Stimulated activated CD4-positive, alpha-beta T cell treated with anti-CD3 and anti-CD28 coated beads, Interleukin-1b, Interleukin-23, amount 100 ng/mL, for 4 hours (primary cell): ENCODE results near the gene CCDC74A.
"Not testable (repeated sequence)": the region's sequence is repeated elsewhere in the genome, so short reads cannot be mapped to it uniquely, and the experiment has no call there.

Experiments
- DNase-seq, 2 donors: peaks; one replicate each; pipeline ENCODE4 v3.0.0-alpha.2; 2020; ENCODE audit warnings: low read depth in 2 of 2

CCDC74A gene

DNA sequence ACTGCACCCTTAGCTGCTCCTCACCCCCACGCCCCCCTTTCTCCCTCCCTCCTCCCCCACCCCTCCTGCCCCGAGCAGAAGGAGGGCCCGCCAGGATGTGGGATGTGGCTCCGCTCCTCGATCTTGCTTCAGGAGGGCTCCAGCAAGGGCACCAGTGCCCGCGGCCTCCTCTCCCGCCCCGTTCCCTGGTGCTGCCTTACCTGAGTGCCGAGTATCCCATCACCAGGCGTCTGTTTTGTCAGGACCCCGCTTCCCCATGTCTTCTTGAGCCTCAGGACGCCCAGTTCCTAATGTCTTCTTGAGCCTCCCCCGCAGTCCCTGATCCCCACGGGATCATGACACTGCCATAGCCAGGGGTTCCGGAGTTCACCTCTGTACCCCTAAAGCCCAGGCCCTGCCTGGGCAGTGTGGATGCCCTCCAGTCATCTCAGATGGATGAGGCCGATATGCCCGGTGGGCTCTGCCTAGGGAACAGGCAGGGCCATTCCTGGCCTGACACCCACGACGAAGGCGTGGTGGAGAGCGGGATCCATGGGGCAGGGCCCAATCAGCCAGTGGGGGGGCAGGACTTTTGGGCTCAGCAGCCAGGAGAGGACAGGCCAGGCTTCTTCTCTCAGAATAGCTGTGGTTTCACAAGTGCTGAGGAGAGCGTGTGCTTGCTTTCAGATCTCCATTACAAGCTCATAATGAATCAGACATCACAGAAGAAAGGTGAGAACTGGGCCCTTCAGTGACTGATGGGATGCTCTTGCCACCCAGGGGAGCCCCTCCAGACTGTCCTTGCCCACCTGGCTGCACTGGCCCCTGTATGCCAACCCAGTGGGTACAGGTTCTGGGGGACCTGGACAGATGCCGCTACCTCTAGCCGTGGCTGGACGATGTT, 1.5 kb downstream of the CCDC74A start:
- DNase-seq: not testable (repeated sequence)

DNA sequence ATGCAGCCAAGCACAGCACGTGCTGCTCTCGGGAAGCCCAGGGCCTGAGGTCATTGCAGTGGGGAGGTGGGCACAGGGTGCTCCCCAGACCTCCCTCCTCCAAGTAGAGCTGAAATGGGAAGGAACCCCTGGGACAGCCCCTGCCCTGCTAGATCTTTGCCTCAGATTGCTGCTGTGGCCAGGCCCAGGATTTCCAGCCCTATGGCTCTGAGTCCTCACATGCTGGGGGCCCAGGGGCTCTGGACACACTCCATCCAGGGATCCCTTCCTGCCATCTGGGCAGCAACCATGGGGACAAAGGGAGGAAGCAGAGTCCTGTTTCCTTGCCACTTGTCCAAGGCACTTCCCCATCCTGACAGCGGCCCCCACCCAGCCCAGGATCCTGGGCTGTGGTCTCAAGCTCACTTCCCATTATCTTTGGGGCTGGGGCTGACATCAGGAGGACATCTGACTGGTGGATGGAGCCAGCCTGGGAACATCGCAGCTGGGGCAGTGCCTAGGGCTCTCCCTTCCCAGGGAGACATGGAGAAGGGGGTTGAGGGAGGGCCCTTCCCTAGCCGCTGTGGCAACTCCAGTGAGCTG, 2.3 kb downstream of the CCDC74A start:
- DNase-seq: not testable (repeated sequence)

DNA sequence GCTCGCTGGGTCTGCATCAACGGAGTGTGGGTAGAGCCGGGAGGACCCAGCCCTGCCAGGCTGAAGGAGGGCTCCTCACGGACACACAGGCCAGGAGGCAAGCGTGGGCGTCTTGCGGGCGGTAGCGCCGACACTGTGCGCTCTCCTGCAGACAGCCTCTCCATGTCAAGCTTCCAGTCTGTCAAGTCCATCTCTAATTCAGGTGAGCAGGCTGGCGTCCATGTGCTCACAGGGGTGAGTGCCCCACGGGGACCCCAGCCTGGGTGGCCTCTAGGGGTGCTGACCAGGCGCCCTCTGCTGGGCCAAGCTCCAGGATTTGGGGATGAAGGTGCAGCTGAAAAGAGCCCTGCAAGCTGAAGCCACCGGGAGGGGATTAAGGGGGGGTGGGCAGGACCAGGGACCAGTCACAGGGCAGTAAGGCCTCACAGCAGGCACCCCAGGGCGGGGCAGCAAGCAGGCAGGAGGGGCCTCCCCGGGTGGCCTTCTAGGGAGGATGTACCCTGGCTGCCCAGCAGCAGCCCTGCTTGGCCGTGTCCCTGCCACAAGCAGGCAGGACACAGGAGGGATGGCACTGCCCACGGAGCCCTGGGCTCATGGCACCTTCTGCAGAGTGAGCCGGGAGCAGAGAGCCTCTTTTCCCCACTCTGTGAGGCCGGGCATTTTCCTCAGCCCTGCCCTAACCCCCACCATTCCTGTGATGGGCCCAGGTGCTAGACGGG, 3.1 kb downstream of the CCDC74A start:
- not testable (repeated sequence) for DNase-seq

DNA sequence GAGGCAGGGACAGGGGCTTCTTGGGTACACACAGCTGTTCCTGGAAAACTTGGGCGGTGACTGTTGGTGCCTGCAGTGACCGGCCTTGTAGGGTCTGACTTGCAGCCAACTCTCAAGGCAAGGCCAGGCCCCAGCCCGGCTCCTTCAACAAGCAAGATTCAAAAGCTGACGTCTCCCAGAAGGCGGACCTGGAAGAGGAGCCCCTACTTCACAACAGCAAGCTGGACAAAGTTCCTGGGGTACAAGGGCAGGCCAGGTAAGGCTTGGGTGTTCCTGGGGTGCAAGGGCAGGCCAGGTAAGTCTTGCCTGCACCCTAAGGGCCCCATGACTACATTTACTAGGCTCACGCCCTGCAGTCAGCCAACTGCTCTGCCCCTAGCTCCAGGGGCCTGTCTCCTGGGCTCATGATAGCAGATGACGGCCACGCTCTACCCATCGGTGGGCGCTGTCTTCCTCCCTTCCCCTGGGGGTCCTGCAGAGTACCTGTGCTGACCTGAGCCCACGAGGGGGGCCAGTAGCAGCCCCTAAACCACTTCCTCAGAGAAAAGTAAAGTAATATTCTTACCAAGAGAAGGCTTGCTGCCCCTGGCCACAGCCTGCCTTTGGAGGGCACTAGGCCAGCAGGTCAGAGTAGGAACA, 4.0 kb downstream of the CCDC74A start:
- not testable (repeated sequence) for DNase-seq

DNA sequence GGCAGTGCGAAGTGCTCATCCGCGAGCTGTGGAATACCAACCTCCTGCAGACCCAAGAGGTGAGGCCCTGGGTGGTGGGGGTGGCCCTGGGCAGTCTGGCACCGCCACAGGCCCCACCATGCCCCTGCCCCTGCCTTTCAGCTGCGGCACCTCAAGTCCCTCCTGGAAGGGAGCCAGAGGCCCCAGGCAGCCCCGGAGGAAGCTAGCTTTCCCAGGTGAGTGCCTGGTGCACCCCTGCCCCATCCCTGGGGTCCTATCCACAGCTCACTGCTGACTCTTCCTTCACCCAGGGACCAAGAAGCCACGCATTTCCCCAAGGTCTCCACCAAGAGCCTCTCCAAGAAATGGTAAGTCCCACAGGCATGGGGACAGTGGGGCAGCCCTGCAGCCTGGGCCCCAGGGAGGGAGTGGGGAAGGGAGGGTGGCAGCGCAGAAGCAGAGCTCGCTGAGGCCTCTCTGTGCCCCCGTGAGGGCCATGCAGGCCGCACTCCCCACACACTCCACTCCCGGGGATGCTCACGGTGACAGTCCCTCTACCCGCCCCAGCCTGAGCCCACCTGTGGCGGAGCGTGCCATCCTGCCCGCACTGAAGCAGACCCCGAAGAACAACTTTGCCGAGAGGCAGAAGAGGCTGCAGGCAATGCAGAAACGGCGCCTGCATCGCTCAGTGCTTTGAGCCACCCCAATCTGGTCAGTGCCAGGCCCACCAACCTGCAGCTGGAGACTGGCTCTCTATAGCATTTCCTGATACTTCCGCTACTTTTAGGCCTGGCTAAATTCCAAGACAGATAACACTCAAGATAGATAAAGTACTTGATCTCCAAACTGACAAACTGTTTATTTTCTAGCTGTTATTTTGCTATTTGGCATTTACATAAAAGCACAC, 5.3 kb downstream of the CCDC74A start:
- not testable (repeated sequence) for DNase-seq

DNA sequence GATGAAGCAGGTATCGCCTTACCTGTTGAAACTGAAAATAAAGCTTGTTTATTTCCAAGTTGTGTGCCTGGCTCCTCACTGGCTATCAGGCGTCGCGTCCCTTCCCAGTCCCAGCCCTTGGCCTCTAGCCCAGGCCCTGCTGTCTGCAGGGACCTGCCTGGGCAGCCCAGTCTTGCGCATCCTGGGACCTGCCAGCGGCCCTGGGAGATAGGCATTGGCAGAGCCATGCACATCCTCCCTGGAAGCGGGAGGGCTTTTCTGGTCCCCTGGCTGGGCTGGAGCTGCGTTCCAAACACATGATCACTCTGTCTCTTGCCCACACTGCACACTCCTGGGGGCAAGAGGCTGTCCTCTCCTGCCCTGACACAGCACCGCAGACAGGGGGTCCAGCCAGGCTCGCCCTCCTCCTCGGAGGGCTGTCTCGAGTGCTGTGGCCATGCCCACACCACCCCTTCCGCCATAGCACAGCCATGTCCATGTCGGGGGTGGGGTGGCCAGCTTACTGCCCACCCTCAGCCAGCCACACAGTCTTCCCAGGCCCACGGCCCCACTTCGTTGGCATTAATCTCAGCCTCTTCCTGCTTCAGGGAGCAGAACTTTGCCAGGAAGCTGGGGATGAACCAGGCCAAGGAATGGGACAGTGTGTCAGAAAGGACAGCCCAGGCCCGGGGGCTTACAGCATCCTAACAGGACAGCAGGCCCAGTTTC, 6.1 kb downstream of the CCDC74A start:
- not testable (repeated sequence) for DNase-seq

DNA sequence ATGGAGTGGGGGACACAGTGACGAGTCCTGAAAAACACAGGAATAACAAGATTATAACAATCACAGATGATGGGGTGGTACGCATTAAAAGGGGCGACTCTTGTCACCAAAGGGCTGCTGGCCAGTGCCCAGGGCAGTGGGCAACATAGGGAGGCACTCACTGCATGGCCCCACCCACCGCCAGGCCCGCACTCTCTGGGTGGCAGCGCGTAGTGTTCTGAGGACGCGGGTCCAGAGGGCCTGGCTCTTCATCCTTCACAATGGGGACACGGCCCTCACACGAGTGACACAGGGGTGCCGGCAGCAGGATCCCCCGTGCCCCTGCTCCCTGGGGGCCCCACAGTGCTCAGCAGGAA, 6.6 kb downstream of the CCDC74A start:
- not testable (repeated sequence) for DNase-seq

DNA sequence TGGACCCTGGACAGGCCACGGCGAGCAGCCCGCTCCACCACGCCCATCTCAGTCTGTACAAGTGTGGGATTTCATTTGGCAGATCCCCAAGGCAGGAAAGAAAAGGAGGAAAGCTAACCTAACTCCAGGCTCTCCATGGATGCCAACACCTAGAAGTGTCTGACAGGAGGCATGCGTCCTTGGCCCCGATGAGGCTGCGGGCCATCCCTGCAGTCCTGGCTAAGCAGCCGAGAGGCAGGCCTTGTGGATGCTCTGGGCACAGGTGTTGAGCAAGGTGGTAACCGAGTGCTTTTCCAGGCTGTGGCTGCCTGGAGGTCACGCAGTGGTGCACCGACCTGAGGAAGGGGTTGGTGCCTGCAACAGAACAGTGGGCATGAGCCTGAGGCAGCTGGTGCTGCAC, 7.3 kb downstream of the CCDC74A start:
- not testable (repeated sequence) for DNase-seq

DNA sequence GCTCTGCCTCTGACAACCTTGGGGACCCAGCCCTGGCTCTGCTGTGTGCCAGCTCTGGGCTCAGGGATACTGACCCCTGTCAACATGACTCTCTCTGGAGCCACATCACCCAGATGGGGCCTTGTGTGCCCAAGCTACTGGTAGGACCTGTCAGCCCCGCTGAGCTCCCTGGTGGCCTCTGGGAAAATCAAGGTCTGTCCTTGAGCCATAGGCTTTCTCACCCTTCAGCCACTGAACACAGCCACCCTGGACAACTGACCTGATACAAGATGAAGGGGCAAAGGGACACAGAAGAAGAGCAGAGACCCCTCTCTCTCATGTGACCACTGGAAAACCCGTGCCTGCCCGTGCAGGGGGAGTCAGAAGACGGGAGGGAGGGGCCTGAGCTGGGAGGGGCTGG, 7.8 kb downstream of the CCDC74A start:
- DNase-seq: no peak

DNA sequence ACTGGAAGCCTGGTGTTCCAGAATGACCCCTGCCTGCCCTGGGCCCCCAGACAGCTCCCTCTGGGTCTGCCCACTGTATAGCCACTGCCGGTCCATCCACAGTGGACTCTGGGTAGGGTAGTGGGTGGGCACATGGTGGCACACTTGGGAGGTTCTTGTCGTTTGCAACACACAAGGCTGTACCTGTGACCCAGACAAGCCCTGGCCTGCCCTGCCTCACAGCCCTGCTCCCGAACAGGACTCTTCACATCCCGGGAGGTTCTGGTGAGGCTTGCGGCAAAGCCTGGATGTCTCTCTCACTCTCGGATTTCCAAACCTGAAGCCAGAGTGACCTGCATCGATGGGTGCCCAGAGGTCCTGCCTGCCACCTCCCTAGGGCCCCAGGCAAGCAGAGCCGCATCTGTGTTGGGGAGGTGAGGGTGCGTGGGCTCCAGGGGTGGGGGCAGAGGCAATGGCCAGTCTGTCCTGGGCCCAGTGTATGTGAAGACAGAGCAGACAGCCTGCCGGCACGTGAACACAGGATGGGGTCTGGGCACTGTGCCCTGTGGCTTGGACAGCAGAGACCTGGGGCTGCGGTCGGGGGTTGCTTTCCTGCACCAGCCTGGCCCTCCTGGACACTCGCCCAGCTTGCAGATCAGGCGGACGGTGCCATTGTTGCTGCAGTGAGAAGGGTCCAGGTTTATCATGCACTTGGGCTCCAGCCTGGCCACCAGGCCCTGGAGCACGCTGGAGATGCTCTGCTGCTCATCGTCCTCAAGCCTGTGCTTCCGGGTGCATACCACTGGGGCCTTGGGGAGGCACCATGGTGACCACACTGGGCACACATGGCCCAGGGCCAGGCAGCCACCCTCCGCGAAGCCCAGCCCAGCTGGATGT, 8.5 kb downstream of the CCDC74A start:
- not testable (repeated sequence) for DNase-seq

DNA sequence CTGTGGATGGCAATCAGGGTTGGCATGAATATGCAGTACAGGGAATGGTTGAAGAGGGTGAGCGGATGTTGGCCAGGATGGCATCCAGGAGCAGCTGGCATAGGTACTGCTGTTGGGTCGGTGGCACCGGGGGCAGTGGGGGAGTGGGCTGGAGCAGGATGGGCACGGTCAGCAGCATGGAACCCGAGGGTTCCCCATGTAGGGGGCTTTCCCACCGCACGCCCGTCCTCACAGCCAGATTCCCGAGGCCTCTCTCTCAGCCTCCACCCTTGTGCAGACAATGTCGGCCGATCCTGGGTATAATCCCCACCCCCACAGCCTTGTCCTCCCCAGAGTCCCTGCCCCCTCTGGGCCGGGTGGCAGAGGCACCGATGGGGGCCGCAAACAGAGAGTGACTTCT, 9.2 kb downstream of the CCDC74A start:
- DNase-seq: not testable (repeated sequence)

DNA sequence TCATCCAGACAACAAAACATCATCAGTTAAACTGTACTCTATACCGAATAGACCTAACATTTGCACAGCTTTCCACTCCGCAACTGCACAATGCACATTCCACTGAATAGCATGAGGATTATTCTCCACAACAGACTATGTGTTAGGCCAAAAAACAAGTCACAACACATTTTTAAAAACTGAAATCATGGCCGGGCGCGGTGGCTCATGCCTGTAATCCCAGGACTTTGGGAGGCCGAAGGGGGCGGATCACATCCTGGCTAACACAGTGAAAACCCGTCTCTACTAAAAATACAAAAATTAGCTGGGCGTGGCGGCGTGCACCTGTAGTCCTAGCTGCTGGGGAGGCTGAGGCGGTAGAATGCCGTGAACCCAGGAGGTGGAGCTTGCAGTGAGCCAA, 11.2 kb downstream of the CCDC74A start:
- not testable (repeated sequence) for DNase-seq

DNA sequence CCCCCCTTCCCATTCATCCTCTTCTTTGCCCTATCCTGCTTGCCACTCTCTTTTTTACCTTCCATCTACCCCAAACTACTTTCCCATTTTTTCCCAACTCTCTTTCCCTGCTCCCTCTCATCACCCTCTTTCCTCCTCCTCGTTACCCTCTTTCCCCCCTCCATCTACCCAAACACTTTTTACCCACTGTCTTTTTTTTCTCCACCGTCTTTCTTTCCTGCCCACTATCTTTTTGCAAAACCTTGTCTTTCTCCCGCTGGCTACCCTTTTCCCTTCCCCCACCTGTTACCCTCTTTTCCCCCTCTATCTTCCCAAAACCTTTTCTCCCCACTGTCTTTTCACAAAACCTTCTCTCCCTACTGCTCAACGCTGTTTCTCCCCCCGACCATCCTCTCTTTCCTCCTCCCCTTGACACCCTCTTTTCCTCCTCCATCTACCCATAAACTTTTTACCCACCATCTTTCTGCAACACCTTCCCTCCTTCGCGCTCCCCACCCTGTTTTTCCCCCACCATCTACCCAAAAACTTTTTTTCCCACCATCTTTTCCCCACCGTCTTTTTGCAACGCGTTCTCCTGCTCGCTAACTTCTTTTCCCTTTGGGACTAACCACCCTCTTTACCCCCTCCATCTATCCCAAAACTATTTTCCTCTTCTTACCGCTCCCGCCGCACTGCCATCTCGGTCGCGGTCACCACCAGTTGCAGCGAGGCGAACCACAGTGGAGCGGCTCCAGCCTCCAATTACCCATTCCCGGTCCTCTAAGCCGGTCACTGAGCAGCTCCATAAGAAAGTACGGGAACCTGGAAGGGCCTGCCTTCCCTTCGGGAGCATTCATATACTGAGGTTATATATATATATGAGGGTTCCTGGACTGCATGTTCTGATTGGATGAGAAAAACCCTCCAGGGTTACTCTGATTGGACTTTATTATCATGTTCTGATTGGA, 15.0 kb downstream of the CCDC74A start:
- no peak for DNase-seq

DNA sequence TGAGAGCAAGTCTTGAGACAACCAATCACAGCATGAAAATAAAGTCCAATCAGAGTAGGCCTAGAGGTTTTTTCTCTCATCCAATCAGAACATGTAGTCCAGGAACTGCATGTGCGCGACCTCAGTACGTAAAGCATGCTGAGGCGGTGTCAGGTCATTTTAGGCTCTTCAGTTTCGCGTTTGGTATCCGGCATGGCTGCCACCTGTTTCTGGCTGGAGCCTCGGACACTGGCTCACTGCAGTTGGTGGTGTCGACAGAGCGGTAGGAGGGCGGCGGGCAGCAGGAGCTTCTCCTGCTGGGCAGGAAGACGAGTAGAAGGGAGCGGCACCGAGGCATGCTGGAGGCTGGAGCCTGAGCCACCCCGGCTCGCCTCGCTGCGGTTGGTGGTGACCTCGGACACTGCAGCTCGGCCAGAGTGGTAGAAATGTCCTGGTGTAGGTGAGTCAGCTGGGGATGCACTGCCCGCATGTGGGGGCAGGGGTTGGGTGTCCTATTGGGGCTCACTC, 15.8 kb downstream of the CCDC74A start:
- no peak for DNase-seq

DNA sequence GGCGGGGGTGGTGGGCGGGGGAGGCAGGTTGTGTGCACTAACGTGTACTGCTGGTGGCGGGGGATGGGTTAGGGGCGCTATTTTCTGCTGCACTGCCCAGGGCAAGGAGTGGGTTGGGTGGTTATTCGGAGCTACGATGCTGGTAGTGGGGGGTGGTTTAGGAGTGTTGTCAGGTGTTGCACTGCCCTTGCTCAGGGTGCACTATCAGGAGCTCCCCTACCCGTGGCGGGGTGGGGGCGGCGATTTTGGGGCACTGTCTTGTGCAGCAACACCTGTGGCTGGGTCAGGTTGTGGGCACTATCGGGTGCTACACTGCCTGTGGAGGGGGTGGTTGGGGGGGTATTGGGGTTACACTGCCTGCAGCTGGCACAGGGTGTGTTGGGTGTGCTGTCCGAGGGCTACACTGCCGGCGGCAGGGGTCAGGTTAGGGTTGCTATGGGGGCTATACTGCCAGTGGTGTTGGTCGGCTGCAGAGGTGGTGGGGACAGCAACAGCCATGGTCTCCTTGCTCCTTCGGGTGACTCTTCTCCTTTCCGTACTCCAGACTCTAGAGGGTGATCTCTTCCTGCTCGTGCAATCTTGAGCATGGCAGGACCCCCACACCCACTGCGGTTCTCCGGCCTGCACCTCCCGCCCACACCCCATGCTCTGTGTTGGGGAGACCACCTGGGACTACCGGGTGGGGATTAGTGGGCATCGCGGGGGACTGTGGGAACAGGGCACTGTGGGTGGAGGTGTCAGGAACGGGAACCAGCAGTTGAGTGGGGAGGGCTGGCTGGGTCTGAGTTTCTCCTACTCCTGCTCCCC, 16.5 kb downstream of the CCDC74A start:
- DNase-seq: not testable (repeated sequence)

DNA sequence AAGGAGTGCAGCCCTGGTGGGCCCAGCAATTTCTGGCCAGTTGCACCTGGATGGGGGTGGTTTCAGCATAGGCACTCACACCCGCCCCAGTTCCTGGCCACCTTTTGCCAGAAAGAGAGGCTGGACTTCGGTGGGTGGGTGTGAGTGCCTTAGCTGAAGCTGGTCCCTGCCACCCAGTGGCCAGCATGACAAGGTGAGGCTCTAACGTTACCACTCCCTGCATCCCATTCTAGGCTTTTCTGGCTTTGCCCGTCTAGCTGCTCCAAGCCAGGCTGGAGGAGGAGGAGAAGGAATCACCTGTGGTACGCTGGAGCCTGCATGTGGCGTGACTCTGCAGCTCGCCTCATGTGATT, 17.1 kb downstream of the CCDC74A start:
- DNase-seq: not testable (repeated sequence)

DNA sequence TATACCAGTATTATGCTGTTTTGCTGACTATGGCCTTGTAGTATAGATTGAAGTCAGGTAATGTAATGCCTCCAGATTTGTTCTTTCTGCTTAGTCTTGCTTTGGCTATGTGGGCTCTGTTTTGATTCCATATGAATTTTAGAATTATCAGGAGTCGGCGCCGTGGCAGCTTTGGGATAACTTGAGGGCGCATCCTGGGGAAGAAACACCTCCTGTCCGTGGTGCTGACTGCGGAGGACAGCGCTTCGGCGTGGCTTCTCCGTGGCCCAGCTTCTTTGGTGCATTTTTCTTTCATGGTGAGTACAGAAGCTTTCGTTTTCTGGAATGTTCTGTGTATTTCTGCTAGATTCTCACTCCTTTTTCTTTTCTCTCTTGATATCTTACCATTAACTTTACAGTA, 25.2 kb downstream of the CCDC74A start:
- no peak for DNase-seq
